GM12865 (cell line): ENCODE results near the gene NEURL1B.

Experiments used
- DNase-seq: peaks from one replicate; pipeline ENCODE4 v3.0.0; 2010; ENCODE audit warnings: low read depth
- H3K4me3 ChIP-seq: 2 replicates; pipeline ENCODE4 v1.5.1; 2011; ENCODE audit warnings: mild to moderate bottlenecking, low read depth, low read length, control low read depth
- TF ChIP-seq, protein P1 (sequence below): IDR thresholded peaks from 2 replicates; pipeline ENCODE4 v1.5.1; 2011; ENCODE audit warnings: low read length, control low read depth, low read depth, inconsistent platforms; ENCODE audit not compliant: insufficient read depth; ENCODE audit errors: missing control alignments

NEURL1B gene

DNA sequence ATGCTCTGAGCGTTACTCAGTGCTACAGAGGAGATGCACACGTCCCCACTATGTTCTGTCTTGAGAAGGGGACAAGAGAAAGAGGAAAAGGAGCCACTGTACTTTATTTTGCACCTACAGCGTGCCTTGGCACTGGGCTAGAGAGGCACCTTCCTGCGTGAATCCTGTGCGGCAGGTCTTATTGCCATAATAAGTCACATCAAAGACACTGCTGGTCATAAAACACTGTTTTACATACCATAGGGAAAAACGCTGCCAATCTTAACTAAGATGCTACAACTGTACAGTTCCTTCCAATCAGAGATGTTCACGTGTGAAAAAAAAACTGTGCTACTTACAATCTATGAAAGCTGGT, 48.1 kb downstream of the NEURL1B start:
- DNase-seq: no peak
- H3K4me3 ChIP-seq: no peak overlapping the region
- TF ChIP-seq, protein P1, sequence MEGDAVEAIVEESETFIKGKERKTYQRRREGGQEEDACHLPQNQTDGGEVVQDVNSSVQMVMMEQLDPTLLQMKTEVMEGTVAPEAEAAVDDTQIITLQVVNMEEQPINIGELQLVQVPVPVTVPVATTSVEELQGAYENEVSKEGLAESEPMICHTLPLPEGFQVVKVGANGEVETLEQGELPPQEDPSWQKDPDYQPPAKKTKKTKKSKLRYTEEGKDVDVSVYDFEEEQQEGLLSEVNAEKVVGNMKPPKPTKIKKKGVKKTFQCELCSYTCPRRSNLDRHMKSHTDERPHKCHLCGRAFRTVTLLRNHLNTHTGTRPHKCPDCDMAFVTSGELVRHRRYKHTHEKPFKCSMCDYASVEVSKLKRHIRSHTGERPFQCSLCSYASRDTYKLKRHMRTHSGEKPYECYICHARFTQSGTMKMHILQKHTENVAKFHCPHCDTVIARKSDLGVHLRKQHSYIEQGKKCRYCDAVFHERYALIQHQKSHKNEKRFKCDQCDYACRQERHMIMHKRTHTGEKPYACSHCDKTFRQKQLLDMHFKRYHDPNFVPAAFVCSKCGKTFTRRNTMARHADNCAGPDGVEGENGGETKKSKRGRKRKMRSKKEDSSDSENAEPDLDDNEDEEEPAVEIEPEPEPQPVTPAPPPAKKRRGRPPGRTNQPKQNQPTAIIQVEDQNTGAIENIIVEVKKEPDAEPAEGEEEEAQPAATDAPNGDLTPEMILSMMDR: no peak

DNA sequence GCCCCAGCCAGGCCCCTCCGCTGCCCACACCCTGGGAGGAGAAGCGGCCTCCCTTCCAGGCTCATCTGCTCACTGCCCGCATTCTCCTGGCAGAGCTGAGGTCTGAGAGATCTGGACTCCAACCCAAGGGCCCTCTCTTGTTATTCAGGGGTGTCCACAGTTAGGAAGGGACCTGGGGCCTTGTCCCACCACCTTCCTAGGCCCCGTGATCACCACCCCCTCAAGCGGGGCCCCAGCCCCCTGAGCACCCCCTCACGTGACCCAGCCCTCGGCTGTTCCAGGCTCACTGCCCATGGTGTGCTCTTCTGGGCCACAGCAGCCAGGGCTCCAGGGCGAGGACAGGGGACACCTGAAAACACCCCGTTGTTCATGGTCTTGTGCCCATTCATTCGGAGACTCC, 48.7 kb downstream of the NEURL1B start:
- TF ChIP-seq, protein P1: no peak
- no peak for DNase-seq

DNA sequence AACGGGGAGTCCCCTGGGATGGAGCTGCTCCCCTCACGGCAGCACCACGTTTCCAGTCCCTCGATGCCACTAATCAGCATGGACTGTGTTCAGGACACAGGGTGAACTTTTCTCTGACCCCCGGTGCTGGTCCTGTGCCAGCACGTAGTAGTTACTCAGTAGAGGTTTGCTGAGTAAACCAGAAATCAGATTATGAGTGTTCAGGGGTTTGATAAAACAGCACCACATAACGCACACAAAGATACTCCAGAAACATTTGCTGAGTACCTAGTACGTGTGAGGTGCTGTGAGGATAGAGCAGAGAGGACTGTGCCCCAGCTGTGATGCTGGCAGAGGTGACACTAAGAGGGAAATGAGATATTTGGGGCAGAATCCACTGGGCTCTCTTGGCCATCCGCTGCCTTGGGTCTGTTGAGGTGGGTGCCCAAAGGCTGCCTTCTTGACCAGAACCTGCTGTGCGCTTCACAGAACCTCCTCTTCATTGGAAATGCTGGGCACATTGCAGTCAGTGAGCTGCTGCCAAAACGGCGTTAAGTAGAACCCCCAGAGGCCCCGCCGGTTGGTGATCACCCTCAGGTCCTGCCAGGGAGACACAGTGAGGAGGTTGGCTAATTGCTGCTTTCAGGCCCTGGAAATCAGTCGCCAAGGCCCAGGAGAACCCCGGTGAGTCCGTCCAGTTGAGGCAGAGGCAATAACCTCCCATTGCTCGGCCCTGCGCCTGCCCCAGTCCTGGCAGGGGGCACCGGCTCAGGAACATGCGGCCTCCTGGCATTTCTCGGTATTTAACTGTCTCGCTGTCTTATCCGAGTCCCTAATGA, 49.4 kb downstream of the NEURL1B start:
- H3K4me3 ChIP-seq: no peak overlapping the region
- DNase-seq: peak; percentile 64
- TF ChIP-seq, protein P1: no peak

More for the DNA sequence above, 48.7 kb downstream of the NEURL1B start:
- H3K4me3 ChIP-seq: no peak overlapping the region

DNA sequence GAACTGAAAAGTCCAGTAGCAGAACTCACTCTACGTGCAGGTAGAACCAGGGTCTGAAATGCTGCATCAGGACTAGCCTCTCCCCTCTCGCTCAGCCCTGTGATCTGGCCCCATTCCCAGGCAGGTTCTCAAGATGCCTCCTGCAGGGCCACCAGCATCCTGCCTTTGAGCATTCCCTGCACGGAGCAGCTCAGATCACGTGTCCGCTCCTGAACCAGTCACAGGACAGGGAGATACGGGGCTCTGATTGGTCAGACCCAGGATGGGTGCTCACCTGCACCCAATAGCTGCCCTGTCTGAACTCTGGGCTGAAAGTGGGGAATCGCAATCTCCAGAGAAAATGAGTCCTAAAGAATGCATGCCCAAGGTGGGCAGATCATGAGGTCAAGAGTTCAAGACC, 50.8 kb downstream of the NEURL1B start:
- H3K4me3 ChIP-seq: no peak overlapping the region
- DNase-seq: no peak
- TF ChIP-seq, protein P1: no peak

DNA sequence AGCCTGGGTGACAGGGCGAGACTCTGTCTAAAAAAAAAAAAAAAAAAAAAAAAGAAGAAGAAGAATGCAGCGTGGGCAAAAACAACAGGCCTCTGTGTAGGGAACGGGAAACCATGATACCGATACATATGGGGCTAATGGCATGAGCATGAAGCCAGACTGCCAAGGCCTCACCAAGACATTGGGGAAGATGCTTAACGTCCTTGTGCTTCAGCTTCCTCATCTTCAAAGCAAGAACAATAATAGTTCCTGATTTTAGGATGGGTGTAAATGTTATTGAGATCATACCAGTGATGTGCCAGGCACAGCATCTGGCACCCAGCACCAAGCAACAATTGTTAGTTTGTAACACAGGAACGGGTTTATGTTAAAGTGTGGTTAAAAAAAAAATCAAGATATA, 51.4 kb downstream of the NEURL1B start:
- no peak for DNase-seq
- H3K4me3 ChIP-seq: no peak overlapping the region
- TF ChIP-seq, protein P1: no peak

DNA sequence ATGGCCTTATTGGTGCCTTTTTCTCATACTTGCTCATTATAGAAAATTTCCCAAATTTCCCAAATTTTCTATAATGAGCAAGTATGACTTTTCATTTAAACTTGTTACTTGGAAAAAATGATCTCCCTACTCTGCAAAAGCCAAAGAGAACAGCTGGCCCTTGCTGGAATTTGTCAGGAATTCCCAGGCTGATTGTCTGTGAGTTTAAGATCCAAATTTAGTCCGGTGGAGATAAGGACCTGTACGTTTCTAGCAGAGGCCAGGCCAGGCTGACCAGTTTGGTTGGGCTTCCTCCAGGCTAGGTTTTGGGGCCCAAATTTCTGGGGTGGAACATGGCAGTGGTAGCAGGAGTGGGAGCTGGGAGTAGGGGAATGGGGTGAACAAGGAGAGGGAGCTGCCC, 51.9 kb downstream of the NEURL1B start:
- DNase-seq: no peak
- no peak overlapping the region for H3K4me3 ChIP-seq
- TF ChIP-seq, protein P1: no peak

DNA sequence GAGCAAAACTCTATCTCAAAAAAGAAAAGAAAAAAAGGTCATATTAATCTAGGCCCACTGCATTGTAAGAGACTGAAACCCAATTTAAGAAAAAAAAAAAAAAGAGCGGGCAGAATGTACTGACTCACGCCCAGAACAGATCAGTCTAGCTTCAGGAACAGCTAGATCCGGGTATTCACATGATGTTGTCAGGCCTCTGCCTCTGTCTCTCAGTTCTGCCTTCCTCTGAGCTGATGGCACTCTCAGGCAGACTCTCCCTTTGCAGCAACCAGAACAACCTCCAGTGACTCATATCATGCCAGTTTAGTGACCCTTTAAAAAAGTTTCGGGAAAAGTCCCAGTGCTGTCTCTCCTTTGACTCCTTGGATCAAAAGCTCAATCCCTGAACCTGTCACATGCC, 53.0 kb downstream of the NEURL1B start:
- H3K4me3 ChIP-seq: no peak overlapping the region
- TF ChIP-seq, protein P1: no peak
- peak; percentile 29 for DNase-seq
